GM19193 (cell line): ENCODE data around the gene PER2.

Experiments used
- POLR2A ChIP-seq: IDR thresholded peaks from 4 replicates; pipeline ENCODE4 v1.6.1; 2011; ENCODE audit not compliant: insufficient read depth, insufficient read length; ENCODE audit errors: extremely low read depth

PER2 gene

GRCh38 chr2:238281826-238282480 is 6.5 kb downstream of the PER2 start:
- no peak for TF ChIP-seq POLR2A

DNA sequence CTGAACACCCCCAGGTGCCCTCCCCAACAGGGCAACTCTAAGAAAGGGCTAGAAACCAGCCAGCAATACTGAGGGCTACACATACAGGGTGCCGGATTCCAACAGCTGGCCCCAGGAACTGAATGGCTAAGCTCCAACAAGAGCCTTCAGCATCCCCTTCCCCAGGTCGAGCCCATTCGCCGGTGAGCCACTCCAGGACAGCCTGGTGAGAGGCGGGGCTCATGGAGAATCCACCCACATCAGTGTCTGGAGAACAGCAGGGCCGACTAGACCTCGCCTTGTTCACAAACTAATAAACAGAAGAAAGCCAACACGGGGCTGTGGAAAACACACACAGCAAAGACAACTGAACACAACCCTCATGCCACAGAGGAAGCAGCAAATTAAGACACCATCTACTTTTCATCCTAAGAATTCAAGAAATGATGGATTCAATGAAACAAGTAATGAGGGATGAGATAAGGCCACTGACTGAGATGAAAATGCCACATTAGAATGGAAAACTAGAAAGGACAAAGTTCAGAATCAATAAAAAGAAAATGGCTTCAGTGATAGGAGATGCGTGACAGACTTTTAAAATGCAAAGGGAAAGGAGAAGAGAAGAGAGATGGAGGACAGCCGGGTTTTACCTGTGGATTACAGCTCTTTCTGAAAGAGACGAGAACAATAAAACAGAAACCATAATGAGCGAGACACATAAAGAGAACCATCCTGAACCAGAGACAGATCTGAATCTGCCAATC is 8.2 kb downstream of the PER2 start:
- no peak for TF ChIP-seq POLR2A

DNA sequence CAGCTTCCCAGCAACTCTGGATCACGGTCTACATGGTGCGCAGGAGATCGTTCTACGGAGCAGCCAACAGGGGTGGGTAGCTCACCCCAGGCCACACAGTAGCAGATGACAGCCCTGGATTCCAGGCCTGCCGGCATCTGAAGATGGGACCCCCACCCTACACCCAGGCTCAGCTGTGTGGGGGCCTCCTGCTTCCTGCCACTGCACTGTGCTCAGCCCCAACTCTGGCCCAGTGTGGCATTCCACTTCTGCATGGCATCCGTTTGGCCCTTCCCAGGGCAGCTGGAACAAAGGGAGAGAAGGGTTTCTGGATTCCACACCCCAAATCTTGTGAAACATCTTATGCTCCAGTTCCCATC is 9.1 kb downstream of the PER2 start:
- no peak for TF ChIP-seq POLR2A

- TF ChIP-seq POLR2A = no peak
Measured at GRCh38 chr2:238278626-238279323, 9.6 kb downstream of the PER2 start.

DNA sequence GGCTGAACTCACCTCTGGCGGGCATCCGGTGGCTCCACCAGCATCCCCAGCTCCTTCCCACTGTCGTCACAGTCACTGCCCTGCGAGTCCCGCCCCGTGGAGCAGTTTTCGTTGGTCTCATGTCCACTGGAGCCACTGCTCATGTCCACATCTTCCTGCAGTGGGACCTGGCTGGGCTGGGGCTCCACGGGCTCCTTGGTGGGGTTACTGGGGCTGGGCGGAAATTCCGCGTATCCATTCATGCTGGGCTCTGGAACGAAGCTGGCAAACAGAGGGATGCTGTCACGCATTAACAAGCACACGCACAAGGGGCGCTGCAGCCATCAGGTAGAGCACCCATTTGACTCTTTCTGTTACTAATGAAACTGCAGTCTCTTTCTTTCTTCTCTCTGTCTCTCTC is 10.7 kb downstream of the PER2 start:
- TF ChIP-seq POLR2A = no peak

- TF ChIP-seq POLR2A = no peak
Measured at GRCh38 chr2:238274152-238274865, 14.1 kb downstream of the PER2 start.

- no peak for TF ChIP-seq POLR2A
Measured at GRCh38 chr2:238272156-238272555, 16.3 kb downstream of the PER2 start.

GRCh38 chr2:238271061-238271554 is 17.3 kb downstream of the PER2 start:
- TF ChIP-seq POLR2A = no peak

GRCh38 chr2:238270606-238271005 is 17.8 kb downstream of the PER2 start:
- no peak for TF ChIP-seq POLR2A

- no peak for TF ChIP-seq POLR2A
Measured at GRCh38 chr2:238269741-238270140, 18.7 kb downstream of the PER2 start.

GRCh38 chr2:238267884-238268680 is 20.3 kb downstream of the PER2 start:
- TF ChIP-seq POLR2A = no peak

GRCh38 chr2:238267341-238267710 is 21.1 kb downstream of the PER2 start:
- TF ChIP-seq POLR2A = no peak

DNA sequence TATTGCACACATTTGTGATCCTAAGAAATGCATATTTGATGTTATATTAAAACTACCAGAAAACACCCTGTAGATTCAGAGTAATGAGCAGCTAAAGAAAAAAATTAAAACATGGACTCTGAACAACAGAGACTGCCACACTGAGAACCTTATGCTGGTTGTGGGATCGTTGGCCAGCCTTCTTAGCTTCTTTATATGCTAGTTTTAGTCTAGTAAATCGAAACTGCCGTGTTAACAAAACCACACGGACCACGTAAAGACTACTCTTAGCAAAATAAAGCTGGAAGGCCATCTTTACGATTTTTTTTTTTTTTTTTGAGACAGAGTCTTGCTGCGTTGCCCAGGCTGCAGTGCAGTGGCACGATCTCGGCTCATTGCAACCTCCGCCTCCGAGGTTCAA is 22.8 kb downstream of the PER2 start:
- no peak for TF ChIP-seq POLR2A

DNA sequence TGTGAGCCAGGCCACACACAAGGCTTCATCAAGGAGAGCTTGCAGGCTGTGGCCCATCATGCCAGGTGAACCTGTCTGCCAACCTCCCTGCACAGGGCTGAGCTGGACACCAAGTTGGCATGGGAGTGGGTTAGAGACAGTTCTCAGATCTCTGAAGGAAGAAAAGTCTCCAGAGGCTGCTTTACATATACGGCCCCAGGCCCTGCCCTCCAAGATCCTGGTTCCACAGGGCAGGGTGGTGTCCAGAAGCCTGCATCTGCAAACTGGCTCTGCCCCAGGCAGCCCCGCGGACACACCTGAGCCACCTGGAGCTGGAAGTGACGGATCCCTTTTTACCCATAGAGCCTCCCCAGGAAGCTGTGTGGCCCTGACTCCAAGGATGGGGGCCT is 24.3 kb downstream of the PER2 start:
- no peak for TF ChIP-seq POLR2A
